GM12891 (cell line): Measurements from ENCODE around the gene KY.

Source experiments
- DNase-seq: peaks from one replicate; pipeline ENCODE4 v3.0.0; 2011; ENCODE audit warnings: low spot score; ENCODE audit not compliant: insufficient read length
- FAIRE-seq: peaks from 2 replicates; lab custom pipeline; 2011; peaks lifted over from hg19 to GRCh38; lab: Jason Lieb, UNC
- PAX5 ChIP-seq: IDR thresholded peaks from 2 replicates; pipeline ENCODE4 v1.6.1; 2011; ENCODE audit warnings: low read length, moderate library complexity, mild to moderate bottlenecking; ENCODE audit not compliant: insufficient read depth, severe bottlenecking
- POLR2A ChIP-seq: IDR thresholded peaks from 2 replicates; pipeline ENCODE4 v1.6.1; 2011; ENCODE audit warnings: low read depth, low read length, control low read depth
- POLR2AphosphoS5 ChIP-seq: IDR thresholded peaks from 2 replicates; pipeline ENCODE4 v1.6.1; 2011; ENCODE audit warnings: low read depth, low read length, control low read depth
- POU2F2 ChIP-seq: IDR thresholded peaks from 2 replicates; pipeline ENCODE4 v1.6.1; 2011; ENCODE audit warnings: low read depth, mild to moderate bottlenecking, control low read depth, low read length, moderate library complexity
- SPI1 ChIP-seq: IDR thresholded peaks from 2 replicates; pipeline ENCODE4 v1.6.1; 2011; ENCODE audit warnings: low read depth, low read length, control low read depth
- TAF1 ChIP-seq: IDR thresholded peaks from 2 replicates; pipeline ENCODE4 v1.6.1; 2011; ENCODE audit warnings: low read depth, low read length, control low read depth

The KY gene

DNA sequence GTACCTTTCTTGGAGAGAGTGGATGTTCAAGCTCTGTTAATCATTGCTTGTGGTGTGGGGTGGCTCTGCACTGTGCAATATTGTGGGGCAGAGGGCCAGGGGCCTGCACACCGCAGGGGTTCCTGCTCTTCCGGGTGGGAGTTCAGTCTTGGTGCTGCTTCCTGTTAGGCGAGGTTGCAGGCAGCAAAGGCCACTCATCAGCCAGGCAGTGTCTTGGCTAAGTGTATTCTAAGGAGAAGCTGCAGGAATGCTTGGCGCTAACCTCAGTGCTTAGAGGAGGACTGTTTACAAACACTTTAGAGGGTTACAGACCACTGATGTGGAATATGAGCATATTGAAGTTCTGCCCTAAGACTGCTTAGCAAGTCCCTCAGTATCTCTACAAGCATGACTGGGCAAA, 83.2 kb downstream of the KY start:
- TF ChIP-seq PAX5 = no peak
- no peak for TF ChIP-seq SPI1
- TF ChIP-seq POLR2AphosphoS5 = no peak
- TF ChIP-seq TAF1 = no peak
- no peak for TF ChIP-seq POLR2A
- TF ChIP-seq POU2F2 = no peak
- no peak for FAIRE-seq
- DNase-seq = no peak

DNA sequence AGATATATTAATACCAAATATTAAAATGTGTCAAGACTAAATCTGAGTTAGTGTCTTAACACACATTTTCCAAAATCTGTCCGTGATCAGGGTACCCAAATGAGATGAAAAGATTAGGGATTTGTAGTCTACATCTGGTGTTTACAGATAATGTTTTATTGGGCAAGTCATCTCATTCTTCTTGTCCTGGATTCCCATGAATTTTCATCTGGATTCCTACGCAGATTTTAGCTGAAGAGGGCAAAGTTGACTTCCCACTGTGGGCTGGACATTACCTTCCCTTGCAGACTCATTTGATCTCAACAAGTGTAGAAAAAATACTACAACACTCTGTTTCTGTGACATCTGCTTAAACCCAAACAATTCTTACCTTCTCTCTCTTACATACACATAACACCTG, 85.8 kb downstream of the KY start:
- no peak for DNase-seq
- no peak for TF ChIP-seq SPI1
- TF ChIP-seq POLR2AphosphoS5 = no peak
- no peak for TF ChIP-seq POLR2A
- TF ChIP-seq TAF1 = no peak
- TF ChIP-seq POU2F2 = no peak
- TF ChIP-seq PAX5 = no peak
- no peak for FAIRE-seq

DNA sequence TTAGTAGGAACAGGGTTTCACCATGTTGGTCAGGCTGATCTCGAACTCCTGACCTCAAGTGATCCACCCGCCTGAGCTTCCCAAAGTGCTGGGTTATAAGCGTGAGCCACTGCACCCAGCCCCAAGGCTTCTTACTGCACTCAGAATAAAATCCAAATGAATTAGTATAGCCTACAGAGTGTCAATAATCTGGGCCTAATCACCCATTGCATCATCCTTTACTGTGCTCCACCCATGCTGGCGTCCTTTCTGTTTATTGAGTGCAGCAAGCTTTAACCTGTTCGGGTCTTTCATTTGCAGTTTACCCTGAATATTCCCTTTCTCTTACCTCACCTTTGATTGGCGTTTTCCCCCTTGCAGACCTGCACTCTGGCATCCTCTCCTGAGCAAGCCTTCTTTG, 87.2 kb downstream of the KY start:
- DNase-seq (no peak), FAIRE-seq (no peak)
- TF ChIP-seq POLR2A = no peak
- TF ChIP-seq TAF1 = no peak
- no peak for TF ChIP-seq PAX5
- no peak for TF ChIP-seq SPI1
- no peak for TF ChIP-seq POLR2AphosphoS5
- TF ChIP-seq POU2F2 = no peak

DNA sequence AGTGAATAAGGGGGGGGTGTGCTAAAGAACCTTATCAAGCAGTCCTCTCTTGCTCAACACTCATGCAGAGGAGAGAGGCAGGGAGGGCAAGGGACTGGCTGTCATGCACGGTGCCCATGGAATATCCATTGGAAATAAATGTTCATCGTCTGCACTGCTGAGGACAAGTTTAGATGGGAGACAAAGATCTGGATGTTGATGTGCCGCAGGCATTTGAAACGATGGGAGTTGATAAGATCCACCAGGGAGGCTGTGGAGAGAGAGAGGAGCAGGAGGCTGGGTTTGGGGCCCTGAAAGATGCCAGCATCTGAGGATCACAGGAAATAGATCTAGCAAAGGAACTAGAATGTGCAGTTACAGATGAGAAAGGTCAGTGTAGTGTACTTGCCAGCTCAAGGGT, 88.8 kb downstream of the KY start:
- no peak for FAIRE-seq

DNA sequence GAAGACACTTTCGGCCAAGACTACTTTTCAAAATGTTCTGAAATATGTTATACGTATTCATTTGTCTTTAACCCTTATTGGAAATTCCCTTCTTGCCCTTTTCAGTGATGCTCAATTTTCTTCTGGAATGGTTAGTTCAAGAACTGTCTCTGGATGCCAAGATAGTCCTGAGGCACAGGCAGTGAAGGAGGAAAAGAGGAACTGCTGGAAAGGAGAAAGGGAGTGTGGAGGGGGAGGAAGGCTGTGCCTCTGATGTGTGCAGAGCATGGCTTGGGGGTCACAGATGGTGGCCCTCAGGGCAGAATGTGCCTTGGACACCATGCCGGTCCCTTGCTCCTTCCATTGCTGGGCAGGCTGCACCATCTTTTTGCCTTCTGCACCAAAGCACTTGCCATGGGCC, 91.2 kb downstream of the KY start:
- DNase-seq (no peak), FAIRE-seq (no peak)
- peak; percentile 48; the same call in 1 of the 2 replicates for TF ChIP-seq SPI1
- no peak for TF ChIP-seq POU2F2
- TF ChIP-seq PAX5 = no peak
- no peak for TF ChIP-seq POLR2AphosphoS5
- TF ChIP-seq TAF1 = no peak
- no peak for TF ChIP-seq POLR2A

More for the DNA sequence above, 88.8 kb downstream of the KY start:
- no peak for DNase-seq
- no peak for TF ChIP-seq POU2F2
- TF ChIP-seq SPI1 = no peak
- TF ChIP-seq PAX5 = no peak
- no peak for TF ChIP-seq TAF1
